ENCODE measurements around the gene CCDC78.

GRCh38 chr16:775236-775796 is 49.1 kb upstream of the CCDC78 start:
- no peak for TF ChIP-seq POLR2A (IDR thresholded peaks at IDR 0.05)
- no peak for TF ChIP-seq CTCF (IDR thresholded peaks at IDR 0.05)
